ENCODE data around the gene MFN2.
A peak's percentile ranks its signal among the peaks of the same experiment; 100 is the strongest.
"Not testable (repeated sequence)": the region's sequence is repeated elsewhere in the genome, so short reads cannot be mapped to it uniquely, and the experiment has no call there.

Gene MFN2

DNA sequence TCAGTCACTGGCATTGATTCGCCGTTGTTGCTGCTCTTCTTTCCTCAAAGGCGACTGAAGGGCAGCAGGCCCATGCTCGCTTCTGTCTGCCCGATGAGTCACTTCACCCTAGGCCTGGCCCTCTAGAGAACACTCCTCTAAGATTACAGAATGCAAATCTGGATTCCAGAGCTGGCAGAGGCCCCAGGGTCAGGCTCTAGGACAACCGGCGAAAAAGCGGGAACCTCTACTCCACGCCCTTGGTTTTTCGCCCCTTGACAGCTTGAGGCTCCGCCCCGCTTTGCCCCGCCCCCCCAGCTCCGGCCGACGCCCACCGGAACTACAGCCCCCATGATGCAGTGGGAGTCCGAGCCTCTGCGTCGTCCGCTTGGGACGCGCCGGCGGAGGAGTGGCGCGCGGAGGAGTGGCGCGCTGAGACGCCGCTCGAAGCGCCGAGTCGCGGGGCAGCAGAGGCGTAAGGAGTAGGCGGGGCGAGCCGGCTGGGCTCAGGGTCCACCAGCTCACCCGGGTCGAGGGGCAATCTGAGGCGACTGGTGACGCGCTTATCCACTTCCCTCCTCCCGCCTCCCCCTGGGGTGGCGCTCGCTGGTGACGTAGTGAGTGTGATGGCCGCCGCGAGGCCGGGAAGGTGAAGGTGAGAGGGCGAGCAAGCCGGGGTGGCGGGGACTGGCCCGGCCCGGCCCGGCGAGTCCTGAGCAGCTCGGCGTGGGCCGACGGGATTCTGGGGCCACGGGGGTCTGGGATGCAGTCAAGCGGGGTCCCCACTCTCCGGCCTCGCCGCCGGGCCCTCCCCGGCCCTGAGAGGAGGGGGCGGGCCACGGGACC, at the start of gene MFN2:
Gene MFN2, plus strand, starts transcription at position 594 of the 825 bp plus-strand sequence. CDS start 8,725 bp downstream, outside the sequence.
- DNase-seq = peak; percentile 96

GRCh38 chr1:11930571-11931445, 49.4 kb upstream of the MFN2 start:
- no peak for DNase-seq

- no peak for DNase-seq
Observed at GRCh38 chr1:11931845-11932244, 48.4 kb upstream of the MFN2 start.

DNA sequence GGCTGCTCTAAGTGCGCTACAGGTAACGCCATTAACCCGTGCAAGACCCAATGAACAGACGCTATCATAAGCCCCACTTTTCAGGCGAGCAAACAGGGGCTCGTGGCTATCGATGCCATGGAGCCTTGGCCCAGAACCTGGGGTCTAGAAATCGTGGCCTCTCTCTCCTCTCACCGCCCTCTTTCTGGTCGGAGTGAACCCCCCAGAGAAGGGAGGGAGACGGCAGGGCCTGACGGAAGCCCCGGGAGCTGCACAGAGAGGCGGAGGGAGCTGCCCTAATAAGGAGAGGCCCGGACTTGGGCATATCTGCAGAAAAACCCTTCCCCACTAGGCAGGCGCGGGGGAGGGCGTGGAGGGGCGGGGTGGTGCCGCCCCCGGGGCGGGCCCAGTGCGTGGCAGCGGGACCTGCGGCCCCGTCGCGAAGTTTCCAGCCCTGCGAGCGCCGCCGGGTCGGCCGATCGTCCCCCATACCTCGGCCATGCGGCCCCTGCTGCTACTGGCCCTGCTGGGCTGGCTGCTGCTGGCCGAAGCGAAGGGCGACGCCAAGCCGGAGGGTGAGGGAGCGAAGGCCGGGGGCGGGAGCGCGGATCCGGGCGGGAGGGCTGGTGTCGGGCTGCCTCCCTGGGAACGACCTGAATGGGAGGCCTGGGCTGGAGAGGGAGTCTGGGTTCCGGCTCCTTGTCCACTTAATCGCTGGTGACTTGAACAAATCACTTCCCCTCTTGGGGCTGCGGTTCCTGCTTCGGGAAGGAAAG, 45.8 kb upstream of the MFN2 start, which contains the start of gene PLOD1:
Gene PLOD1, plus strand, starts transcription at position 416 of the 755 bp plus-strand sequence. Its CDS starts 63 bp downstream, at position 479.
- peak; percentile 89 for DNase-seq

DNA sequence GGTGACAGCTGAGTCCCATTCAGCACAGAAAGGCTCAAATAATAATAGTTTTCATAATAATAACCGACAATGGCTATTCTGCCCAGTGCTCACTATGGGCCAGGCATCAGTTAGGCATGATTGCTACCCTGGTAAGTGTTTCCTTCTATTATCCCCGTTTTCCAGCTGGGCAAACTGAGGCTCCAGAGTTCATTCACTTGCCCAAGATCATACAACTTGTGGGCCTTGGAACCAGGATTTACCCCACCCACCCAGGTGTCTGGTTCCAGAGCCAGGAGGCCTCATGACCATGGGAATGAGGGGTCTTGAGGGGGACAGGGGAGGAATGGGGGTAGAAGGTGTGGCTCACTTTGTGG, 45.2 kb upstream of the MFN2 start:
- no peak for DNase-seq

DNA sequence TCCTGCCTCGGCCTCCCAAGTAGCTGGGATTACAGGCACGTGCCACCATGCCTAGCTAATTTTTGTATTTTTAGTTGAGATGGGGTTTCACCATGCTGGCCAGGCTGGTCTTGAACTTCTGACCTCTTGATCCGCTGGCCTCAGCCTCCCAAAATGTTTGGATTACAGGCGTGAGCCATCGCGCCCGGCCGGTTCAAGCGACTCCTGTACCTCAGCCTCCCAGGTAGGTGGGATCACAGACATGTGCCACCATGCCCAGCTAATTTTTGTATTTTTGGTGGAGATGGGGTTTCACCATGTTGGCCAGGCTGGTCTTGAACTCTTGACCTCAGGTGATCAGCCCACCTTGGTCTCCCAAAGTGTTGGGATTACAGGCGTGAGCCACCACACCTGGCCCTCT, 44.5 kb upstream of the MFN2 start:
- DNase-seq = not testable (repeated sequence)

GRCh38 chr1:11938722-11939526, 41.3 kb upstream of the MFN2 start:
- no peak for DNase-seq

DNA sequence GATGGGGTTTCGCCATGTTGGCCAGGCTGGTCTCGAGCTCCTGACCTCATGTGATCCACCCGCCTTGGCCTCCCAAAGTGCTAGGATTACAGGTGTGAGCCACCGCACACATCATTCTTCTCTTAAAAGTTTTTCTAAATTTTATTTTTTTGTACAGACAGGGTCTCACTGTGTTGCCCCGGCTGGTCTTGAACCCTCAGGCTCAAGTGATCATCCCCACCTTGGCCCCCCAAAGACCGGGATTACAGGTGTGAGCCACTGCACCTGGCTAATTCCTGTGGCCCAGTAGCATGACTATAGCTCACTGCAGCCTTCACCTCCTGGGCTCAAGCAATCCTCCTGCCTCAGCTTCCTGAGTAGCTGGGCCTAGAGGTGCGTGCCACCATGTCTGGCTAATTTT, 40.5 kb upstream of the MFN2 start:
- not testable (repeated sequence) for DNase-seq

- DNase-seq = no peak
Observed at GRCh38 chr1:11940260-11940921, 39.9 kb upstream of the MFN2 start.

DNA sequence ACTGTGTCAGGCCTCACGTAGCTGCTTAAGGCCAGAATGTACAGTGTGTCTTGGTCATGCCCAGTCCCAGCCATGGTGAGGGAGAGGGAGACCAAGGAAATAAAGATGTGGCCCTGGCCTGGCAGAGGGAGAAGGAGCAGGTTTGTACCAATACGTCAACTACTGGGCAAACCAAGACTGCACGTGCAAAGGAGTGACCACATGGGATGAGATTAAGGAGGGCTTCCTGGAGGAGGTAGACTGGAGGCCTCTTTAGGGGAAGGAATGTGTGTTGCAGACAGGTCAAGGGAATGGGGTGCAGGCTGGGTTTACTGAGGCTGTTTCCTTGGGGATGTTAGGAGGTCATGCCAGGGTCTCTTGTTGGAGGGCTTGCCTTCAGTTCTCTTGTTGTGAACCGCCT, 38.0 kb upstream of the MFN2 start:
- no peak for DNase-seq

GRCh38 chr1:11943619-11944018, 36.6 kb upstream of the MFN2 start:
- DNase-seq = no peak

DNA sequence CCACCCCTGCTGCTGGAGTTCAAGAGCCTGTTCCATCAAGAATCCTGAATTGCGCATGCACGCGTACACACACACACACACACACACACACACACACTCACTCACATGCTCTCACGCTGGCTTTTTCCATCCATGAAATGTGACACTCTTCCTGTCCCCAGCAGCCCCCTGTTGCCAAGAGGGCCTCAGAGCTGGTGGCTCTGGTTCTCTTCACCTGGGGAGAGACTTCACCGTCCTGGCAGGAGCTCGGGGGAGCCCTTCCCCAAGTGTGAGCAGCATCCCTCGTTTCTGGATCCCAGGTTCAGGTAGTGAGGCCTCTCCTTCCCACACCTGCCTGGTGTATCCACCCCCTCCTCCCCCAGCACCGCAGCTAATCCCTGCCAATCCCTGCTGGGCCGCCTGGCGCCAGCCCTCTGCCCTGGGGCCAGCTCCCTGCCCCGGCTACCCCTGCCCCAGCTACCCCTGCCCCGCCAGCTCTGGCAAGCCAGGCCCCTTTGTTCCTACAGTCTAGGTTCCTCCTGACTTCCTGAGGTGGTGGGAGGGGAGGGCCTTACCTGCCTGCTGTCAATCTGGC, 35.8 kb upstream of the MFN2 start:
- no peak for DNase-seq

- no peak for DNase-seq
Observed at GRCh38 chr1:11946647-11947046, 33.6 kb upstream of the MFN2 start.

DNA sequence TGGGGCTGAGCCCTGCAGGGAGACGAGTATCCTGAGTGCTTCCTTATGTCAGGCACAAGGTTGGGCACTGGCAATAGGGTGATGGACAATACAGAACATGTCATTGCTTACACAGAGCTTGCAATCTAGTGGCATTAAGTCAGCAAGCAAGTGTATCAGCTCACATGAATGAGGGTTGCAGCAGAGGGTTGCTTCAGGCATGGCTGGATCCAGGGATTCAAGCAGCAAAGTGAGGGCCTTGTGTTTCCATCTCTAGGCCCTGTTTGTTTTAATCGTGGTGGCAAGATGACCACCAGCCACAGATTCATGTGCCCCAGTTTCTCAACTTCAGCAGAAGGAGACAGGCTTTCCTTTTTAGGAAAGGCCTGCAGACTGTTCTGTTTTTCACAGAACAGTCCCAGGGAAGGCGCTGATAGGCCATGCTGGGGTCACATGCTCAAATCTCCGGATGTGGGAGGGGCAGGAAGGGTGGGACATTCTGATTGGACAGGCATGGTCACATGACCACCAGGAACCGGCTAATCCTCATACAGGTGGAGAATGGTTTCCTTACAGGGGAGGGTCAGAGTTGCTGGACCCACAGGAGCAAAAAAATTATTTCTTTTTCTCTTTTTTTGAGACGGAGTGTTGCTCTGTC, 31.3 kb upstream of the MFN2 start:
- DNase-seq = peak; percentile 50

GRCh38 chr1:11951901-11952300, 28.3 kb upstream of the MFN2 start:
- no peak for DNase-seq

DNA sequence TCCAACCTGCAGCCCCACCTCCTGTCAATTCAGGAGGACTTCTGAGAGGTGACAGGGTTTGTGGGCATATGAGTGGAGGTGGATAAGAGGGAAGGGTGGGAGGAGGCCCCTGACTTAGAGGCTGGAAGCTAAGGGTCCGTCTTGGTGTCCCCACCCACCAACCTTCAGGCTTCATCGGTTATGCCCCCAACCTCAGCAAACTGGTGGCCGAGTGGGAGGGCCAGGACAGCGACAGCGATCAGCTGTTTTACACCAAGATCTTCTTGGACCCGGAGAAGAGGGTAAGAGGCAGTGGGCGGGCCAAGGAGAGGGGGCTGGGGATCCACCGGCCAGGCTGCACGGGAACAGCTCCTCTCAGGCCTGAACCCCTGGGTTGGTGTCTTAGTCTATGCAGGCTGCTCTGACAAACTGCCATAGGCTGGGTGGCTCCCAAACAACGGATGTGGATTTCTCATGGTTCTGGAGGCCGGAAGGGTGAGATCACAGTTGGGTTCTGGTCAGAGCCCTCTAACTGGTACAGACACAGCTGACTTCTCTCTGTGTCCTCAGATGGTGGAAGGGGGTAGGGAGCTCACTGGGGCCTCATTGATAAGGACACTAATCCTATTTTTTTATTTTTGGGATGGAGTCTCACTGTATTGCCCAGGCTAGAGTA, 27.7 kb upstream of the MFN2 start:
- no peak for DNase-seq

GRCh38 chr1:11955221-11955620, 25.0 kb upstream of the MFN2 start:
- DNase-seq = no peak

- no peak for DNase-seq
Observed at GRCh38 chr1:11957398-11957797, 22.8 kb upstream of the MFN2 start.

GRCh38 chr1:11957897-11958296, 22.3 kb upstream of the MFN2 start:
- no peak for DNase-seq

- DNase-seq = no peak
Observed at GRCh38 chr1:11960276-11960675, 20.0 kb upstream of the MFN2 start.
